ENCODE data around the gene JAKMIP2. TPM values are rescaled to one million over a fixed set of nuclear protein-coding genes. Genes with fewer than 3 reads are reported as not detected.

Gene JAKMIP2
- total RNA-seq, 1 experiment from 2014 or later, result 1.2 TPM

DNA sequence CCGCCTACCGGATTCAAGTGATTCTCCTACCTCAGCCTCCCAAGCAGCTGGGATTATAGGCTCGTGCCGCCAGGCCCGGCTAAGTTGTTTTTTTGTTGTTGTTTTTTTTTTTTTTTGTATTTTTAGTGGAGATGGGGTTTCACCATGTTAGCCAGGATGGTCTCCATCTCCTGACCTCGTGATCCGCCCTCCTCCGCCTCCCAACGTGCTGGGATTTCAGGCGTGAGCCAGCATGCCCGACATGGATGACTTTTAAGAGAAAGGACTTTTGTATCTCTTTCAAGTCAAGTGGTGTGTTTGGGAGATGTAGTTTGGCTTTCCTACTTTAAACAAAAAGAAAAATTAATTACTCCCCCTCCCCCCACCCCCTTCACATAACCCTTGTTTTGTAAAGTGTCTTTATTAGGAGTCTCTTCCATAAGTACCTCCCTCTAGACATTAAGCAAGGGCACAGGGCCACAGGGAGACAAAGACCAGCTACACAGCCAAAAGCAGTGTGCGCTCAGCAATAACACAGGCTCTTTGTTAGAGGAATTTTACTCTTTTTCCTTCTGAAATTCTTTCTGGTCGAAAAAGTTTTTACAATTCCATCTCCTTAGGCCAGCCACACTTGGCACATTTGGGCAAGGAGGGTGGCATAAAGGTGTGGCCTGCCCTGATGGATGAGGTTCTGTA lies 31.2 kb downstream of the JAKMIP2 start:
- Mint-ChIP-seq H3K27me3 (ENCODE audit: insufficient read depth, unreplicated experiment) (no peaks in the 10 kb centered on the region), H3K9me3 (ENCODE audit: unreplicated experiment) (no peaks in the 10 kb centered on the region), H3K4me3 (ENCODE audit: unreplicated experiment) (no peak overlapping the region), H3K4me1 (ENCODE audit: low read depth, unreplicated experiment) (peaks cover 7% of the 10 kb centered on the region), H3K36me3 (ENCODE audit: insufficient read depth, unreplicated experiment) (no peaks in the 10 kb centered on the region), H3K27ac (ENCODE audit: unreplicated experiment) (no peak overlapping the region)
- no peak for TF ChIP-seq CTCF (IDR thresholded peaks at IDR 0.05; ENCODE audit: insufficient read depth in 1 of 2, low read depth in 1 of 2, low read length in 1 of 2, severe bottlenecking in 1 of 2, unreplicated experiment in 1 of 2)
- intact Hi-C loops (cut with micrococcal nuclease; ENCODE audit: unreplicated experiment), result no loop called here
- no peak for DNase-seq
- H3K27me3 ChIP-seq (replicated peaks; ENCODE audit: control insufficient read depth, insufficient read depth, low read length), result no peaks in the 10 kb centered on the region
- H3K4me3 ChIP-seq (ENCODE audit: low read depth, low read length), result no peak overlapping the region
- ChIA-PET POLR2A (no interaction called here), CTCF (no interaction called here)
- no TSS peak for BruUV-seq (replicated peaks)
- no peaks in the 10 kb centered on the region for H3K9me3 ChIP-seq
- H3K36me3 ChIP-seq (ENCODE audit: control insufficient read depth, insufficient read depth, low read length), result no peaks in the 10 kb centered on the region
- H3K4me1 ChIP-seq, result peaks cover 12% of the 10 kb centered on the region; the same call in 1 of the 2 replicates

GRCh38 chr5:147750065-147750464 lies 32.5 kb downstream of the JAKMIP2 start:
- Mint-ChIP-seq H3K9me3 (ENCODE audit: unreplicated experiment) (no peaks in the 10 kb centered on the region), H3K4me3 (ENCODE audit: unreplicated experiment) (no peak overlapping the region), H3K4me1 (ENCODE audit: low read depth, unreplicated experiment) (peaks cover 7% of the 10 kb centered on the region), H3K36me3 (ENCODE audit: insufficient read depth, unreplicated experiment) (no peaks in the 10 kb centered on the region), H3K27ac (ENCODE audit: unreplicated experiment) (no peak overlapping the region), H3K27me3 (ENCODE audit: insufficient read depth, unreplicated experiment) (no peaks in the 10 kb centered on the region)
- CTCF ChIA-PET, result no interaction called here
- no peak for DNase-seq
- H3K27me3 ChIP-seq (replicated peaks; ENCODE audit: control insufficient read depth, insufficient read depth, low read length), result no peaks in the 10 kb centered on the region
- TF ChIP-seq CTCF (IDR thresholded peaks at IDR 0.05; ENCODE audit: insufficient read depth in 1 of 2, low read depth in 1 of 2, low read length in 1 of 2, severe bottlenecking in 1 of 2, unreplicated experiment in 1 of 2), result no peak
- POLR2A ChIA-PET, result no interaction called here
- peaks cover 12% of the 10 kb centered on the region; the same call in 1 of the 2 replicates for H3K4me1 ChIP-seq
- no TSS peak for BruUV-seq (replicated peaks)
- intact Hi-C loops (cut with micrococcal nuclease; ENCODE audit: unreplicated experiment), result no loop called here
- no peak overlapping the region for H3K4me3 ChIP-seq (ENCODE audit: low read depth, low read length)
- H3K9me3 ChIP-seq, result no peaks in the 10 kb centered on the region
- no peaks in the 10 kb centered on the region for H3K36me3 ChIP-seq (ENCODE audit: control insufficient read depth, insufficient read depth, low read length)

DNA sequence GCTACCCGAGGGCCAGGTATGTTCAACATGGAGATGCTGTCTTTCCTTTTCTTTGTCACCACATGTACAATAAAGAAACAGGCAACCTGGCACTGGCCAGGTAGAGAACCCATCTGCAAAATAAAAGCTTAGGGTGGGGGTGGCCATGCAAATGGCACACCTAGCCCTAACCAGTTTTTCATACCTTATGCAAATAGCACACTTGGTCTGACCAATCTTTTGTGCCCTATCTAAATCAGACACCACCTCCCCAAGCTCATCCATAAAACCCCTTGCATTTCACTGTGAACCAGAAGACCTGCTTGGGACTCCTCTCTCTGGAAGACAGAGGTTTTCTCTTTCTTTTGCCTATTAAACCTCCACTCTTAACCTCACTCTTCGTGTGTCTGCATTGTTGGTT lies 33.9 kb downstream of the JAKMIP2 start:
- Mint-ChIP-seq H3K27ac (ENCODE audit: unreplicated experiment) (no peak overlapping the region), H3K4me1 (ENCODE audit: low read depth, unreplicated experiment) (peaks cover 7% of the 10 kb centered on the region), H3K27me3 (ENCODE audit: insufficient read depth, unreplicated experiment) (no peaks in the 10 kb centered on the region), H3K4me3 (ENCODE audit: unreplicated experiment) (no peak overlapping the region), H3K36me3 (ENCODE audit: insufficient read depth, unreplicated experiment) (no peaks in the 10 kb centered on the region), H3K9me3 (ENCODE audit: unreplicated experiment) (no peaks in the 10 kb centered on the region)
- Histone ChIP-seq H3K36me3 (ENCODE audit: control insufficient read depth, insufficient read depth, low read length) (no peaks in the 10 kb centered on the region), H3K27me3 (replicated peaks; ENCODE audit: control insufficient read depth, insufficient read depth, low read length) (no peaks in the 10 kb centered on the region), H3K4me3 (ENCODE audit: low read depth, low read length) (no peak overlapping the region), H3K4me1 (peaks cover 12% of the 10 kb centered on the region; the same call in 1 of the 2 replicates), H3K9me3 (no peaks in the 10 kb centered on the region)
- no peak for TF ChIP-seq CTCF (IDR thresholded peaks at IDR 0.05; ENCODE audit: insufficient read depth in 1 of 2, low read depth in 1 of 2, low read length in 1 of 2, severe bottlenecking in 1 of 2, unreplicated experiment in 1 of 2)
- BruUV-seq (replicated peaks), result no TSS peak
- intact Hi-C loops (cut with micrococcal nuclease; ENCODE audit: unreplicated experiment), result no loop called here
- DNase-seq, result no peak
- ChIA-PET POLR2A (no interaction called here), CTCF (no interaction called here)
